Heart left ventricle (tissue), 16 donors: ENCODE results near the gene NCLN. TPM values are rescaled to one million over a fixed set of nuclear protein-coding genes. Genes with fewer than 3 reads are reported as not detected.

Experiments used
- ATAC-seq, 4 donors: fragments of 200-7000 bp; cut with Tn5 transposase; one replicate each; pipeline ENCODE4 v1.9.1; 2020 to 2022; ENCODE audit warnings: moderate library complexity in 4 of 4, mild to moderate bottlenecking in 3 of 4, moderate number of reproducible peaks in 1 of 4
- DNase-seq, 5 donors: peaks; one replicate each; pipeline ENCODE4 v3.0.0-alpha.2; 2020
- H3K27ac ChIP-seq, 12 donors: fragments of 200-600 bp; sonication (generic) in 4 of 12; one replicate each; pipeline versions ENCODE4 v1.5.0 to v1.8.0; 2016 to 2022; ENCODE audit warnings: mild to moderate bottlenecking in 2 of 12
- H3K27me3 ChIP-seq, 9 donors: fragments of 200-600 bp; sonication (generic) in 2 of 9; one replicate each; pipeline versions ENCODE4 v1.5.1 to v1.8.0; 2016 to 2022; ENCODE audit warnings: mild to moderate bottlenecking in 3 of 9
- H3K36me3 ChIP-seq, 9 donors: fragments of 200-600 bp; sonication (generic) in 2 of 9; one replicate each; pipeline versions ENCODE4 v1.5.0 to v1.8.0; 2018 to 2022; ENCODE audit warnings: mild to moderate bottlenecking in 2 of 9
- H3K4me1 ChIP-seq, 12 donors: fragments of 200-600 bp; sonication (generic) in 4 of 12; one replicate each; pipeline versions ENCODE4 v1.5.0 to v1.8.0; 2016 to 2022; ENCODE audit warnings: mild to moderate bottlenecking in 3 of 12
- H3K4me3 ChIP-seq, 12 donors: fragments of 200-600 bp; sonication (generic) in 4 of 12; one replicate each; pipeline versions ENCODE4 v1.5.0 to v1.8.0; 2017 to 2022; ENCODE audit warnings: mild to moderate bottlenecking in 9 of 12, moderate library complexity in 4 of 12
- H3K9me3 ChIP-seq, 12 donors: fragments of 200-600 bp; sonication (generic) in 4 of 12; one replicate each; pipeline versions ENCODE4 v1.5.0 to v1.8.0; 2016 to 2022; ENCODE audit warnings: mild to moderate bottlenecking in 1 of 12
- POLR2A ChIP-seq, 2 donors: fragments of 450-650 bp; IDR thresholded peaks; one replicate each; pipeline ENCODE4 v1.6.1; 2017; ENCODE audit warnings: antibody characterized with exemption in 2 of 2, mild to moderate bottlenecking in 2 of 2, moderate library complexity in 2 of 2
- whole genome bisulfite sequencing, 4 donors: extraction: QIAGEN DNeasy Blood & Tissue Kit in 2 of 4; methylation state at CpG; one replicate each; pipeline versions ENCODE4 v1.1.5 to v1.1.7; 2013 to 2018; 5-methylcytosine and 5-hydroxymethylcytosine counted together
- intact Hi-C, 10 donors: fragments of 100-400 bp; cut with DNase I; formaldehyde crosslinking; loops; one replicate each; pipeline versions ENCODE4 v1.11.1 to v1.14.2; 2022
- polyA plus RNA-seq, 2 donors: library from polyadenylated mRNA; stranded (reverse); fragments of 200-250 nt; gene quantifications; one replicate each; pipeline ENCODE4 v1.2.3, GENCODE V29; 2013
- total RNA-seq, 9 donors: library from RNA; depleted of rRNA in 2 of 9; stranded (reverse); fragments of >200 nt in 2 of 9; fragmentation: NEBNext Ultra II Directional in 3 of 9; extraction: Animal tissue kit (Norgen Biotek cat#: 25700) in 3 of 9; gene quantifications; one replicate each; pipeline versions ENCODE4 v1.1.0 to v1.2.4, GENCODE V29; 2016 to 2023
- TF ChIP-seq, protein P1 (sequence below), 12 donors: fragments of 200-600 bp; sonication (generic) in 4 of 12; IDR thresholded peaks; one replicate each; pipeline versions ENCODE4 v1.5.0 to v1.8.0; 2018 to 2022; ENCODE audit warnings: antibody characterized with exemption in 12 of 12, mild to moderate bottlenecking in 5 of 12
- donor health status: ischemic (EF 13 %, LVEDD 7.1; RV severe dilation, severe dysfunction).
- donor health status: healthy with polysubstance abuse.
- donor health status: DM: no; HTN: yes; CAD: no.
- donor health status: DM: no; HTN: no; CAD: no.
- donor health status: ischemic (EF 25% LVEDD 6.9; RV normal size, moderate dysfunction).
- donor health status: ischemic (EF 25% LVEDD 5.7; RV mildly dilated, moderate dysfunction).
- donor health status: healthy.
- donor health status: DM: yes; HTN: yes; CAD: no.
- donor health status: ischemic (EF 35%, LVEDD 5.7; RV mildly dilated, moderate dysfunction).
- donor health status: nonischemic (EF 11% LVEDD 7.7; RV severe dilation, severe dysfunction).
- donor health status: DM: yes; HTN: yes; CAD: no.
- donor health status: PGD.
- donor health status: ischemic (EF 29% LVEDD 5.4; RV normal size, mild dysfunction).
- donor health status: nonischemic (EF 23%, LVEDD 6.1; RV moderate dilation, normal function).

Gene NCLN
- total and polyA plus RNA-seq, 11 donors = 16.7 to 67.5 (median 26.4) TPM

DNA sequence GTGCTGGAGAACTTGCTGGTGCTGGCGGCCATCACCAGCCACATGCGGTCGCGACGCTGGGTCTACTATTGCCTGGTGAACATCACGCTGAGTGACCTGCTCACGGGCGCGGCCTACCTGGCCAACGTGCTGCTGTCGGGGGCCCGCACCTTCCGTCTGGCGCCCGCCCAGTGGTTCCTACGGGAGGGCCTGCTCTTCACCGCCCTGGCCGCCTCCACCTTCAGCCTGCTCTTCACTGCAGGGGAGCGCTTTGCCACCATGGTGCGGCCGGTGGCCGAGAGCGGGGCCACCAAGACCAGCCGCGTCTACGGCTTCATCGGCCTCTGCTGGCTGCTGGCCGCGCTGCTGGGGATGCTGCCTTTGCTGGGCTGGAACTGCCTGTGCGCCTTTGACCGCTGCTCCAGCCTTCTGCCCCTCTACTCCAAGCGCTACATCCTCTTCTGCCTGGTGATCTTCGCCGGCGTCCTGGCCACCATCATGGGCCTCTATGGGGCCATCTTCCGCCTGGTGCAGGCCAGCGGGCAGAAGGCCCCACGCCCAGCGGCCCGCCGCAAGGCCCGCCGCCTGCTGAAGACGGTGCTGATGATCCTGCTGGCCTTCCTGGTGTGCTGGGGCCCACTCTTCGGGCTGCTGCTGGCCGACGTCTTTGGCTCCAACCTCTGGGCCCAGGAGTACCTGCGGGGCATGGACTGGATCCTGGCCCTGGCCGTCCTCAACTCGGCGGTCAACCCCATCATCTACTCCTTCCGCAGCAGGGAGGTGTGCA, 6.6 kb upstream of the NCLN start:
- WGBS, 4 donors = 78 to 95% (median 90%) methylated on average over 31 to 52 of the region's 52 CpGs
- Histone ChIP-seq H3K27me3 (no peaks in the 10 kb centered on the region), H3K27ac (peak overlapping the region in 6 of 12 donors; percentile 2 to 96 (median 44)), H3K9me3 (no peaks in the 10 kb centered on the region), H3K4me1 (peaks cover 0 to 52% (median 0%) of the 10 kb centered on the region in 12 donors), H3K4me3 (peak overlapping the region in 9 of 12 donors; percentile 3 to 67 (median 24)), H3K36me3 (no peaks in the 10 kb centered on the region)
- ATAC-seq (peak in 1 of 4 donors; percentile 17), DNase-seq (peak in 1 of 5 donors; percentile 28)
- TF ChIP-seq, protein P1, sequence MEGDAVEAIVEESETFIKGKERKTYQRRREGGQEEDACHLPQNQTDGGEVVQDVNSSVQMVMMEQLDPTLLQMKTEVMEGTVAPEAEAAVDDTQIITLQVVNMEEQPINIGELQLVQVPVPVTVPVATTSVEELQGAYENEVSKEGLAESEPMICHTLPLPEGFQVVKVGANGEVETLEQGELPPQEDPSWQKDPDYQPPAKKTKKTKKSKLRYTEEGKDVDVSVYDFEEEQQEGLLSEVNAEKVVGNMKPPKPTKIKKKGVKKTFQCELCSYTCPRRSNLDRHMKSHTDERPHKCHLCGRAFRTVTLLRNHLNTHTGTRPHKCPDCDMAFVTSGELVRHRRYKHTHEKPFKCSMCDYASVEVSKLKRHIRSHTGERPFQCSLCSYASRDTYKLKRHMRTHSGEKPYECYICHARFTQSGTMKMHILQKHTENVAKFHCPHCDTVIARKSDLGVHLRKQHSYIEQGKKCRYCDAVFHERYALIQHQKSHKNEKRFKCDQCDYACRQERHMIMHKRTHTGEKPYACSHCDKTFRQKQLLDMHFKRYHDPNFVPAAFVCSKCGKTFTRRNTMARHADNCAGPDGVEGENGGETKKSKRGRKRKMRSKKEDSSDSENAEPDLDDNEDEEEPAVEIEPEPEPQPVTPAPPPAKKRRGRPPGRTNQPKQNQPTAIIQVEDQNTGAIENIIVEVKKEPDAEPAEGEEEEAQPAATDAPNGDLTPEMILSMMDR (IDR thresholded peaks at IDR 0.05) = no peak
- no peak for TF ChIP-seq POLR2A (IDR thresholded peaks at IDR 0.05)
- intact Hi-C loops = no loop called here

DNA sequence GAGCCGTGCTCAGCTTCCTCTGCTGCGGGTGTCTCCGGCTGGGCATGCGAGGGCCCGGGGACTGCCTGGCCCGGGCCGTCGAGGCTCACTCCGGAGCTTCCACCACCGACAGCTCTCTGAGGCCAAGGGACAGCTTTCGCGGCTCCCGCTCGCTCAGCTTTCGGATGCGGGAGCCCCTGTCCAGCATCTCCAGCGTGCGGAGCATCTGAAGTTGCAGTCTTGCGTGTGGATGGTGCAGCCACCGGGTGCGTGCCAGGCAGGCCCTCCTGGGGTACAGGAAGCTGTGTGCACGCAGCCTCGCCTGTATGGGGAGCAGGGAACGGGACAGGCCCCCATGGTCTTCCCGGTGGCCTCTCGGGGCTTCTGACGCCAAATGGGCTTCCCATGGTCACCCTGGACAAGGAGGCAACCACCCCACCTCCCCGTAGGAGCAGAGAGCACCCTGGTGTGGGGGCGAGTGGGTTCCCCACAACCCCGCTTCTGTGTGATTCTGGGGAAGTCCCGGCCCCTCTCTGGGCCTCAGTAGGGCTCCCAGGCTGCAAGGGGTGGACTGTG, 5.9 kb upstream of the NCLN start:
- WGBS, 4 donors = 81 to 91% (median 84%) methylated on average over 28 to 31 of the region's 31 CpGs; no CpG with 5 or more reads in 1 of the 4 donors
- Histone ChIP-seq H3K4me1 (peaks cover 0 to 58% (median 0%) of the 10 kb centered on the region in 12 donors), H3K36me3 (no peaks in the 10 kb centered on the region), H3K27ac (peak overlapping the region in 2 of 12 donors; percentile 52 to 96), H3K4me3 (peak overlapping the region in 9 of 12 donors; percentile 3 to 67 (median 21)), H3K9me3 (no peaks in the 10 kb centered on the region), H3K27me3 (no peaks in the 10 kb centered on the region)
- DNase-seq (peak in 1 of 5 donors; percentile 24), ATAC-seq (no peak)
- TF ChIP-seq, protein P1 (IDR thresholded peaks at IDR 0.05) = no peak
- TF ChIP-seq POLR2A (IDR thresholded peaks at IDR 0.05) = no peak
- intact Hi-C loops = no loop called here

DNA sequence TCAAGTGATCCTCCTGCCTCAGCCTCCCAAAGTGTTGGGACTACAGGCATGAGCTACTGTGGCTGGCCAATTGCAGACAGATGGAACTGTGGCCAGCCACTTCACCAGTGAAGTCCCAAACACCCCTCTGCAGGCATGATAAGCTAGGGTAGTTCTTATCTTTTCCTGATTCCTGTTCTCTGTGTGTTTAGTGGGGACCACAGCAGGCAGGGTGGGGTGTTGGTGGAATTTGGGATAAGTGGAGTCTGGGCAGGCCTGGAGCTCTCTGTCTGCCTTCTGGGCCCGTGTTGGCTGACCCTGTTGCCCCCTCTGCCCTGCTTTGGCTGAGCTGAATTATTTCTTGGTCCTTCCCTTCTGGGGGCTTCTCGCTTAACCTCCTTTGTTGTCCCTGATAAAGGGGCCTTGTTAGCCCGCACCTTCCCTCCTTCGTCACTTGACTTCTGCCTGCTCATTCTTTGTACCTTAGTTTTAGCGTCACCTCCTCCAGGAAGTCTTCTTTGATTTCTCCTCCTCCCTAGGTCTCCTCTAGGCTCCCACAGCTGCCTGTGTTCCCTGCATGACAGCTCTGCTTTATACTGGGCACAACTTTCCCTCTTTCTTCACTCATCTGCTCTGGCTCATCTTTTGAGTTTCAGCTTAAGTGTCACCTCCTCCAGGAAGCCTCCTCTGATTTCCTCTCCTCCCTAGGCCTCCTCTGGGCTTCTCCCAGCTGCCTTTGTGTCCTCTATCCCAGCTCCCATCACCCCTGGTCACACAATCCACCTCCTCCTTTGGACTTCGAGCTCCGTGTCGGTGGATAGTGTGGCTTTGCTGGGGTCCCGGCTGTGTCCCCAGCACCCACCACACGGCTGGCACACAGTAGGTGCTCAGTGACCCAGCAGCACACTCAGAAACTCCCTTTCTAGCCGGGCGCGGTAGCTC, 1.7 kb upstream of the NCLN start:
- DNase-seq (peak in 1 of 5 donors; percentile 6), ATAC-seq (no peak)
- H3K4me3 ChIP-seq = no peak overlapping the region
- WGBS, 4 donors = 71 to 81% (median 74%) methylated on average over 13 of the region's 13 CpGs
- intact Hi-C loops = no loop called here
- TF ChIP-seq, protein P1 (IDR thresholded peaks at IDR 0.05) = no peak
- no peak for TF ChIP-seq POLR2A (IDR thresholded peaks at IDR 0.05)
- H3K4me1 ChIP-seq = peaks cover 3 to 63% (median 14%) of the 10 kb centered on the region in 12 donors
- peaks cover 0 to 5% (median 0%) of the 10 kb centered on the region in 9 donors for H3K36me3 ChIP-seq
- H3K27me3 ChIP-seq = no peaks in the 10 kb centered on the region
- no peaks in the 10 kb centered on the region for H3K9me3 ChIP-seq
- H3K27ac ChIP-seq = no peak overlapping the region
